ENCODE data around the gene MS4A18.

DNA sequence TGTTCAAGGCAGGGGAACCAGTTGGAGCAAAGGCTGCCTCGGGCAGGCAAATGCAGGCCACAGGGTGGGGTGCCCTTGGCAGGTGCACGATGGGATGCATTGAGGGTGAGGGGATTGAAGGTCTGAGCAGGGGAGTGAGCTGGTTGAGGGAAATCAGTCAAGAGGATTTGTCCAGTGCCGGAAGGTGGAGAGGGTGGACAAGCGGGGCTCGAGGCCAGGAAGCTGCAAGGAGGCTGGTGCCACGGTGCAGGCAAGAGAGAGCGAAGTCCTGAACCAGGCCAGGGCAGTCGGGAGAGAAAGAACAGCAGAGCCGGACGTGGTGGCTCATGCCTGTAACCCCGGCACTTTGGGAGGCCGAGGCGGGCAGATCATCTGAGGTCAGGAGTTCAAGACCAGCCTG, 50.2 kb downstream of the MS4A18 start:
- TF ChIP-seq, protein P1, sequence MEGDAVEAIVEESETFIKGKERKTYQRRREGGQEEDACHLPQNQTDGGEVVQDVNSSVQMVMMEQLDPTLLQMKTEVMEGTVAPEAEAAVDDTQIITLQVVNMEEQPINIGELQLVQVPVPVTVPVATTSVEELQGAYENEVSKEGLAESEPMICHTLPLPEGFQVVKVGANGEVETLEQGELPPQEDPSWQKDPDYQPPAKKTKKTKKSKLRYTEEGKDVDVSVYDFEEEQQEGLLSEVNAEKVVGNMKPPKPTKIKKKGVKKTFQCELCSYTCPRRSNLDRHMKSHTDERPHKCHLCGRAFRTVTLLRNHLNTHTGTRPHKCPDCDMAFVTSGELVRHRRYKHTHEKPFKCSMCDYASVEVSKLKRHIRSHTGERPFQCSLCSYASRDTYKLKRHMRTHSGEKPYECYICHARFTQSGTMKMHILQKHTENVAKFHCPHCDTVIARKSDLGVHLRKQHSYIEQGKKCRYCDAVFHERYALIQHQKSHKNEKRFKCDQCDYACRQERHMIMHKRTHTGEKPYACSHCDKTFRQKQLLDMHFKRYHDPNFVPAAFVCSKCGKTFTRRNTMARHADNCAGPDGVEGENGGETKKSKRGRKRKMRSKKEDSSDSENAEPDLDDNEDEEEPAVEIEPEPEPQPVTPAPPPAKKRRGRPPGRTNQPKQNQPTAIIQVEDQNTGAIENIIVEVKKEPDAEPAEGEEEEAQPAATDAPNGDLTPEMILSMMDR (IDR thresholded peaks at IDR 0.05; ENCODE audit: low read length), result no peak
- no peak for TF ChIP-seq EZH2 (IDR thresholded peaks at IDR 0.05; ENCODE audit: borderline replicate concordance, low read length)

All from OCI-LY1 (cell line).